GM12892 (cell line): ENCODE measurements around the gene LGALS9B.
"Not testable (repeated sequence)": the region's sequence is repeated elsewhere in the genome, so short reads cannot be mapped to it uniquely, and the experiment has no call there.

ENCODE experiments used
- POLR2A ChIP-seq: IDR thresholded peaks from 2 replicates; pipeline ENCODE4 v1.6.1; 2011; ENCODE audit warnings: low read depth, low read length, control low read depth
- TAF1 ChIP-seq: IDR thresholded peaks from 2 replicates; pipeline ENCODE4 v1.6.1; 2011; ENCODE audit warnings: low read depth, mild to moderate bottlenecking, control low read depth, low read length, borderline replicate concordance

DNA sequence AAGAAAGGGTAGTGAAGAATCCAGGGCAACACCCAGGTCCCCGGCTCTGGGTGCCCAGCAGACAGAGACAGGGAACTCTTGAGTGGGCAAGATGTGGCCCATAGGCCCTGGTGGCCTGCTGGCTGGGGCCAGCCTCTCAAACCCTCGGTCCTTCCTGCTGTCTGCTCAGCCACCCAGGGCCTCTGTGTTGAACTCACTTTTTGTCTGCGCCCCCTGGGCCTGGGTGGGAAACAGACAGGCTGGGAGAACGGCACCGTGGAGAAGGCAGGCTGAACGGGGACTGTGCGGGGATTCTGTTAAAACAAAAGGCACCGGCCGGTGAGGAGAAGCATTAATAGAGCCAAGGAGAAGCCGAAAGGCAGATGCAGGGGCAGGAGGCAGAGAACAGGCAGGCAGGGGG lies 12.2 kb downstream of the LGALS9B start:
- TF ChIP-seq TAF1, POLR2A: not testable (repeated sequence)
